COLO668 (cell line): Measurements from ENCODE around the gene RAD51B.
A peak's percentile ranks its signal among the peaks of the same experiment; 100 is the strongest.

Experiments used
- DNase-seq: peaks from one replicate; lab custom pipeline; 2025; ENCODE audit not compliant: unreplicated experiment; lab: John Stamatoyannopoulos, UW

The RAD51B gene

DNA sequence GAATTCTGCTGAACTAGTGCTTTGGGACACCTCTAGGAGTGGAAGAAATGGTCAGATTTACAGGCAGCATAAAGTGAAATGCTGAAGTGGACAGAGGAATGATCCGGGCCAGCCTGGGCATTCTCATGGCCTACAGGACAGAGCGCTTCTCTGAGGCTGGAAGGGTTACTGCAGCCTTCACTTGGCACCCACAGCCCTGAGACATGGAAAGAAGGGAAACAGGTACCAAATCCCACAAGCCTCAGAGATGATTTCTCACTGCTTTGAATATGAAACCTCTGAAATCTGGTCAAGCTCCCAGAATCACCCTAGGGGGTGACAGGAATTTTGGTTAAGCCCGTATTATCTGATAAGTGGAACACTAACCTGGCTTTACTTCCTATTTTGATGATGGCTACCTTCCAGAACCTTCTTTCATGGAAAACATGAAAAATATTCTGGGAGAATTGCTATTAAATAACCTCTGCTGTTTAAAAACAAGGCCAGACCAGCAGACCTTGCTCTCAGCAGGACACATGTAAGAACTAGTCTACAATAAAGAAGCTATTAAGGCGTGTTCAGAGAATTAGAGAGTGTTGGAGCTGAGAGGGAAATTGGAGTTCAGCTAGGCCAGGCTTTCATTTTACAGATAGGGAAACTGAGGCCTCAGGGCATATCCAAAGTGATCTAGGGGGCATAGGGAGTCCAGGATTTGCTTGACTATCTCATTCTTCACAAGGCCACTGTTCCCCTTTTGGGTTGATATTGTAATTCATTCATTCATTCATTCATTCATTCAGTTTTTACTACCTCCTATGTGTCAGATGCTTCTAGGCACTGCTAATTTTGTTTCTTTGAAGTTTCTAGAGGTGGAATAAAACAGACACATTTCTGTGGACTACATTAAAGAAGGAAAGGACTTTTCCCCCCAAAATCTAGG is 691.8 kb downstream of the RAD51B start:
- no peak for DNase-seq

DNA sequence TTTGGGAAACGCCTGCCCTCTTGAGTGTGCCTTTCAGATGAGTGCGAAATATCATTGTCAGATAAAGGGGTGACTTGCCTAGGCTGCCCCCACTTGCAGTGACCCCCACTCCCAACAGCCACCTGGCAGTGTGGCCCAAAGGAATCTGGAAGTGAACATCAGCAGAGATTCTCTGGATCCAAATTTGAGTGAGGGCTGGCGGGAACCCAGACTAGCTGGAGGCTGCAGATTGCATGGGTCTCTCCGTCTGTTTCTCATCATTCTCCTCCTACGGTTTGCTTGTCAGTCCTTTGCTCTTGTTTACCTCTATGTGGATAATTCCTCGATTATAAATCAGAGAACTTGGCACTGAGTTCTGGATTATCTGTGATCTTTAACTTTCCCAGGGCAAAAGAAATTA is 692.5 kb downstream of the RAD51B start:
- no peak for DNase-seq

- DNase-seq, result no peak
Measured at GRCh38 chr14:68513137-68513536, 693.6 kb downstream of the RAD51B start.

DNA sequence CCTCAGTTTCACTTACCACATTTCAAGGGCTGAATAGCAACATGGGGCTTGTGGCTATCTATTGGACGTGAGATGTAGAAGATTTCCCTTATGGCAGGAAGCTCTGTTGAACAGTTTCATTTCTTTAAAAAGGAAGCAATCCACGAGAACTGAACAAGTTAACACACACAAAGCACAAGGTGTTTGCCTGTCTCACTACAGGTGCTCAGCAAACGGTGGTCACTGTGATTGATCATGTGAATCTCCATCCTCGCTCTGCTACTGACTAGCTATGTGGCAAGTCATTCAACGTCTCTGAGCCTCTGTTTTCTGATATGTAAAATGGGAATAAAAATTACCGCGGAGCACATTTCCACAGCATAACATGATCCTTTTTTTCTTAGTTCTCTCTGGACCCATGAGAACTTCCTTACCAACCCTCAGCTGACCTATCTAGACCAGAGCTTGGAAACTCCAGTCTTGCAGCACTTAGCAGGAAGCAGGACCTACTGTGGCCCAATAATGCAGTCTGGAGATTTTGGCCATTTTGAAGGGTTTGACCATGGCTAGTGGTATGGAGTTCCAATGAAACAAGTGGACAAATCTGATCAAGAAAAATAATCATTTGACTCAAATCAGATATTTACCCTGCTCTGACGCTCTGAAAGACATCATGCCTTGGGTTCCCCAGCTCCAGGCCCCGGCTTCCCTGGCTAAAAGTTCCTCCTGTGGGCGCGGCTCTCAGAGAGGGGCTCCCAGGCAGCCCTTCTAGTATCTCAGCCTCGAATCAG is 694.4 kb downstream of the RAD51B start:
- no peak for DNase-seq

- no peak for DNase-seq
Measured at GRCh38 chr14:68514608-68515194, 695.1 kb downstream of the RAD51B start.

DNA sequence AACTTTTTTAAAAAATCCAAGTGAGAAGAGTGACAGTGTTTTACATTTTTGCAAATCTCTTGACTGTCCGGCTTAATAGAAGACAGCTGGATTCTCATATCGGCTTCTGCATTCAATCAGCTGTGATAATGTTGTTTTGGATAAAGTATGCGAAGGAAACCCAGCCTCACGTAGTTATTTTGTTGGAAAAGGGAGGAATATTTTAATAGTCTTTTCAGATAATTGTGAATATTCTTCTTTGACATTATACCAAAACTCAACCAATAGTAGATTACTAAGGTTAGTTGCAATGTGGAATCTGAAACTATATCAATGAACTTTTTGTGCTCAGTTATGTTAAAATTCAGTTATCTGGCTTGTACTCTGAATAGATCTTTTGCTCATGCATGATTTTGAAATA is 696.8 kb downstream of the RAD51B start:
- DNase-seq, result no peak

DNA sequence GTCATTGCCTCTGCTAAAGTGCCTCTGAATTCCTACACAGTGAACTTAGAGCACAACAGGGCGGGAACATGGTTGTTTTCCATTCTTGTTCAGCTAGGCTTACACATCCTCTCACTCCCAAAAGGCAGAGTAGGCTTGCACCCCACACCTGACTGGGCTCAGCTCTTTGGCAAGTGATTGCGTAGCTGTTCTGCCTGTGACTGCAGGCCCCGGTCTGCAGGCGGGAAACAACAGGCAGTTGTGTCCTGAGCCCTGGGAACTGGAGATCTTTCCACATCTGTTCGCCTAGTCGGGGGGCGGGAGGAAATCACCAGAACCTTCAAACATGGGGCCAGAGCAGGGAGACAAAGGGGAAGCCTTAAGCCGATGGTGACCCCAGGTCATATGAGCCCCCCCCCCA is 698.6 kb downstream of the RAD51B start:
- DNase-seq, result no peak

GRCh38 chr14:68518761-68519670 is 699.4 kb downstream of the RAD51B start:
- DNase-seq, result no peak

DNA sequence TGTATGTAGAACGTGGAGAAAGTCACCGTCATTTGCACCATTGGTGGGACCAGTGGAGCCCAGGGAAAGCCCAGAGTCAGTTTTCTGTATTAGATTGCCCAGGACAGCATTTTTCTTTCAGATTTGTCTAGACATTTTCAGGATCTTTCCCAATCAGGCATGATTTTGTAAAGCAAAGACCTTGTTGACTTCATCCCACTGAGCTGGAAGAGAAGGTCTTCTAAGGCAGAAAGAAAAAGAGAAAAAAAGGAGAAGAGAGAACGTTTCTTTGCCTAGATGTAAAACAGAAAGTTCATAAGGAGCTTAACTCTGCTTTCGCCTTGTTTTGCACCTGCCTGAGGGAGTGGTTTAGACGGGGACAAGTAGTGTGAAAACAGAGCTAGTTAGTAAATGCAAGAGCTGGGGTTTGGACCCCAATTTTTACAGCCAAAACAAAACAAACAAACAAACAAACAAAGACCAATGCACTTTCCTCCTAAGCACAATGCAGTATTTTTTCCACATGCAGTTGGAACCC is 700.1 kb downstream of the RAD51B start:
- DNase-seq, result no peak

DNA sequence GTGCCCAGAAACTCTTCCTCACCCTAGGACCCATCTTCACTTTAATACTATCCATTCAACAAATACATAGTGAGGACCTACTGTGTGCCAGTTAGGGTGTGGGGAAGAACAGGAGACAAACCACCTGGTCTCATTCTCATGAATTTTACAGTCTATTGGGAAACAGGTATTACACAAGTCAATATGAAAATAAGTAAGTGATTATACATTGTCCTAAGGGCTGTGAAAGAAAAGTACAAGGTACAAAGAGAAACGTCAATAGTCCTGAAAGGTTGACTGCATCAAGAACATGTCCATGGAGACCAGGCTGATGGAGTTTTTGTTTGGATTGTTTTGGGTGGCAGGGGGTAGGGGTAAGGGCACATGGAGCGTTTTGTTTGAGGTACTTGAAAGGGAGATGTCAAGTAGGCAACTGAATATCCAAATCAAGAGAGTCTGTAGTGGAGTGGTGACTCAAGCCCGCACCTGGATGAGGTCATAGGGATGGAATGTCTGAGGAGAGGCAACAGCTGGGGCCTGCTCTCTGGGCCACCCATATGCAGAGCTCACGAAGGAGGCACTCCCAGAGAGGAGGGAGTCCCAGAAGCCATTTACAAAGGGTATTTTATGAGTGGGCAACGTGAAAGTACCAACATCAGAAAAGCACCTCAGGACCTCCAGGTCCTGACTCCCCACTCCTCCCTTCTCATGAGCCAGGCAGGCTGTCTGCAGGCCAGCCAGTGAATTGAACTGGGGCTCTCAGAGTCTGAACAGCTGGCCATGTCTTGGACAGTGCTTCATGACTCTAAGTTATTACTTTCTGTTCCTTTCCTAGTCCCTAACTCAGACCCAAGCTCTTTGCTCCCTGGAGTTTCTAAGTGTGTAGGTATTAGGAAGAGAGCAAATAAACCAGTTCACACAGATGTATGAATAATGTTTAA is 701.3 kb downstream of the RAD51B start:
- DNase-seq, result peak; percentile 80

DNA sequence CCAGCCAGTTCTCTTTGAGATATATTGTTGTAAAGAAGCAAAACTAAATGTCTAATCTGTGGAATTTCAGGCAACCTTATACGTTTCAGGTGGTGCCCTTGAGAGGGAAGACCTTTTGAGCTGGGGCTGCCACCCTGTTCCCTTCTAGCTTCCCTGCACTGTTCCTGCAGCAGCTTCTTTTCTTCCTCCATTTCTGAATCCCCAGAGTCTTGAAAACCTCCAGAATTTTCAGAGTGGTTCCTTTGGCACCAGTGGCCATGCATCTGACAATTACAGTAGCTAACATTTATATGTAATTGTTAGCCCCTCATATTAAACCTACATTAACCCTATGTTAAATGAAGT is 702.0 kb downstream of the RAD51B start:
- DNase-seq, result no peak

GRCh38 chr14:68521961-68522509 is 702.5 kb downstream of the RAD51B start:
- DNase-seq, result no peak

DNA sequence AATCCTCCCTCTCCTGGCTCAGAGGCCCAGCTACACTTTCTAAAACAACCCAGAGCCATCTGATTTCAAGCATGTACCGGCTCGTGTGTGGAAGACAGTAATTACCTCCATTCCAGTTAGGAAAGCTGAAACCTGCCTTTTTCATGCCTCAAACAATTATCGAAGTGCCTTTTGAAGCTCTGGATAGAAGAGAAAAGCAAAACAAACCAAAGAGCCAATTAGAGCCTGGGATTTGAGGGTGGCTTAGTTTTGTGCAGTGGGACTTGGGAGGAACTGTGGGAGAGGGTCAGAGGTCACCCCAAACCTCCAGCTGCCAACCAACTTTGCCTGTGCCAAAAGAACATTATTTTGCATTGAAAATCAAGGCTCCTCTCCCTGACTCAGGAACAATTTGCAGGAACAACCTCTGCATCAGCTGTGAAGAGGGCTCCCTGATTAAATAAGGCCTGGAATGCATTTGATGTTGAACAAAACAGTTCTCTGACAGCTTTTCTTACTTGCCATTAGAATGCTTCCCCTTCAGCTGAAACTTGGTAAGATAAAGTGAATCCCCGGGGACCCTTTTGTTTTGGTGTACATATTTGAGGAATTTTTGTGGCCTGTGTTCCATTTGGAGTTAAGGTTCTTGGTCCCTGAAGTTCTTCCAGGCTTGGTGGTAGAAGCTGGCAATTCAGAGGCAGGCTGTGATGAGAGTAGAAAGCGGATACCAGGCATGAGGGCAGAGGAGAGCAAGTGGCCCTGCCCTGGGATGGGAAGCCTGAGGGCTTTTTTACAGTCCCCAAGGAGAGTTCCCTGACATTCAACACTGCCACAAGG is 703.1 kb downstream of the RAD51B start:
- no peak for DNase-seq

- DNase-seq, result no peak
Measured at GRCh38 chr14:68523326-68523610, 703.7 kb downstream of the RAD51B start.

DNA sequence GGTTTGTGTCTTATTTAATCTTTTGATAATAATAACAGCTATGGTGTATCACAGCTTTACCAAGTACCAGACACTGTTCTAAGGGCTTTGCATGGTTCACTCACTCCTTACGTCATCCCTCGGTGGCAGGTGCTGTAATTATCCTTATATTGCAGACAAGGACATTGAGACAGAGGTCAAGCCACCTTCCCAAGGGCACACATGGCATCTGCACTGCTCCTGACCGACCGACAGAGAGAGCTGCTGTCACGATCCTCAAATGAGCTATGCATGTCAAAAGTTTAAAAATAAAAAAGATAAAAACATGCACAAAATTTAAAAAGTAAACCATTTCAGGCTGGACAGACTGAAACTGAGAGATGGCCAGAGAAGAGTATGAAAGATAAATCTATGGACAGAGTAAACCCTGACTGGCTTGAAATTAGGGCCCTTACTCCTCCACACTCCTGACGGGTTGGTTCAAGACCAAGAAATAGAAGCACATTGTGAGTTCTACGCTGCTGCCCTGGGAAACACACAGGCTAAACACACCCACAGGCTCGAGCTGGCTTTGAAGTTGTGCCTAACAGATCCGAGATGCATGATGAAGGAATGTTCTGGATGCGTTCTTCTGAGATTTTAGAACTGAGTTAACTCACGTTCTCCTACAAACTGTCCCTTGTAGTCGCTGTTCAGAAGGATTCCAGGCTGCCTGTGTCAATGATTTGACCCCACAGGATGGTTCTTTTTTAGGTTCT is 704.6 kb downstream of the RAD51B start:
- DNase-seq, result no peak

DNA sequence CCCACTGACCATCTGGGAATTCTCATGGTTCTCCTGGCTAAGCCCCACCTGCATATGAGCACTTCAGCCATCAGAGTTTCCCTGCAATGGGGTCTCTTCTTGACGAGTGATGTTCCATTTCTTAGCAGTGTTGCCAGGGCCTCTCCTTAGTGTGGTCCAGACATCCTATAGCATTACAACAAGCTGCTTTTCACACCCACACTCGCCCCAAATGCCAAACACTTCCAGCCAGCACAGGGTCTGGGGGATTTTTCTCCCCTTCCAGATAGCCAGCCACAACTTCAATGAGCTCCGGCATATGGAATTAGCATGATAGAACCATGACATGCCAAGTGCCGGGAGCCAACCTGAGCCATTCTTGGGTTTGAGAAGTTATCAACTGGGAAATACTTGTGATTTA is 705.9 kb downstream of the RAD51B start:
- DNase-seq, result no peak

DNA sequence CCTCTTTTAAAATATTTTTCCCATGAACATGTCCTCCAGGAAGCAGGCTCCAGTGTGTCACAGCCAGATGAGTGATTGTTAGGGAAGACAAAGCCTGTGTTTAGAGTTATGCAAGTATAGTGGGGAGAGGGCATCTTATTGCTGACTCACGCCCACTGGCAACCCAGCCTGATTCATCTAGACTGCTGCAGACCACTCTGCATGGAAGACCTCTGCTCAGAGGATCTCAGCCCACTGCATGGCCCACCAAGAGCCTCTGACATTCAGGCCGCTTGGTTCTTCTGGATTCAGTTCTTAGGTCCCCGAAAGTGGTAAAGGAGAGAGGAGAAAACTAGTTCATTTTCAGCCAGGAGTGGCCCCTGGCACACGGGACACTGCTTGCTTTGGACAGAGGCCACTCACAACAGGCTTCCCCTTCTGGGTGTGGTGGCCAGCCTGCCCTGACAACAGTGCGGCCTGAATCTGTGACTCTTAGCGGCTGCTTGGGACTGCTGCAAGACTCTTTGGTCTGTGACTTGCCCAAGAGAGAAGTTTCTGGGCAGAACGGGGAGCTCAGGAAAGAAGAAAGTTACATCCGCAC is 707.0 kb downstream of the RAD51B start:
- no peak for DNase-seq
